GM12875 (cell line): ENCODE results near the gene DDR1.
"Not testable (repeated sequence)": the region's sequence is repeated elsewhere in the genome, so short reads cannot be mapped to it uniquely, and the experiment has no call there.

Experiments
- H3K4me3 ChIP-seq: one replicate; pipeline ENCODE4 v1.5.1; 2011; ENCODE audit warnings: low read depth, low read length, control low read depth
- CTCF ChIP-seq: IDR thresholded peaks from 2 replicates; pipeline ENCODE4 v1.5.1; 2011; ENCODE audit warnings: low read depth, mild to moderate bottlenecking, control low read depth, inconsistent platforms, low read length, moderate library complexity, borderline replicate concordance; ENCODE audit not compliant: insufficient read depth

The DDR1 gene

GRCh38 chr6:30901436-30901835 is 17.1 kb downstream of the DDR1 start:
- H3K4me3 ChIP-seq, result no peak overlapping the region
- no peak for TF ChIP-seq CTCF

- not testable (repeated sequence) for H3K4me3 ChIP-seq
Observed at GRCh38 chr6:30902196-30902595, 17.9 kb downstream of the DDR1 start.

GRCh38 chr6:30902709-30903108 is 18.4 kb downstream of the DDR1 start:
- H3K4me3 ChIP-seq, result no peak overlapping the region
- no peak for TF ChIP-seq CTCF

- no peak for TF ChIP-seq CTCF
Observed at GRCh38 chr6:30903236-30903635, 18.9 kb downstream of the DDR1 start.

GRCh38 chr6:30907290-30907757 is 23.0 kb downstream of the DDR1 start:
- H3K4me3 ChIP-seq, result peak overlapping the region; percentile 67

More at GRCh38 chr6:30903236-30903635, 18.9 kb downstream of the DDR1 start:
- no peak overlapping the region for H3K4me3 ChIP-seq

- peak within 1 kb of the TSS; percentile 67 for H3K4me3 ChIP-seq
- no peak for TF ChIP-seq CTCF
Observed at GRCh38 chr6:30907758-30908591, 23.7 kb downstream of the DDR1 start, which contains the start of gene GTF2H4. Gene GTF2H4 (plus strand): TSS chr6:30908207.

- no peak for TF ChIP-seq CTCF
- H3K4me3 ChIP-seq, result peak overlapping the region; percentile 67
Observed at GRCh38 chr6:30908700-30909099, 24.4 kb downstream of the DDR1 start.

- H3K4me3 ChIP-seq, result not testable (repeated sequence)
Observed at GRCh38 chr6:30910473-30910872, 26.2 kb downstream of the DDR1 start.
